HCT116 (cell line): ENCODE measurements around the gene AP1M2. TPM values are rescaled to one million over a fixed set of nuclear protein-coding genes. Genes with fewer than 3 reads are reported as not detected.

Experiments used
- ATAC-seq: fragments of 200-7000 bp; cut with Tn5 transposase; 2 replicates; pipeline ENCODE4 v1.9.1; 2020; ENCODE audit warnings: mild to moderate bottlenecking, moderate library complexity
- BruUV-seq: library from RNA; stranded (reverse); fragments of 400-500 nt; replicated peaks from 2 replicates; lab custom pipeline; 2021; lab: Mats Ljungman, UMichigan
- CTCF ChIA-PET: fragments of 300-600 bp; sonication (Branson Sonifier 250); formaldehyde crosslinking; loops from one replicate; lab custom pipeline; 2021; ENCODE audit warnings: antibody characterized with exemption; lab: Charles Lee
- POLR2A ChIA-PET: fragments of 300-600, 350-600 bp; sonication (Branson Sonifier 250); formaldehyde crosslinking; loops from one replicate; lab custom pipeline; 2021; ENCODE audit warnings: antibody characterized with exemption; lab: Charles Lee
- RAD21 ChIA-PET, 2 experiments: fragments of 300-600 bp; sonication (Branson Sonifier 250); formaldehyde crosslinking; loops; one replicate each; lab custom pipeline; 2023; ENCODE audit warnings: low total read pairs in 2 of 2; ENCODE audit not compliant: uncharacterized antibody in 2 of 2, unreplicated experiment in 2 of 2, low non-redundant PET in 1 of 2; lab: Charles Lee
- DNase-seq: peaks from one replicate; pipeline ENCODE4 v3.0.0-alpha.2; 2010; ENCODE audit warnings: low read depth, low spot score
- H2AFZ ChIP-seq: fragments of 200-600 bp; shearing (Covaris generic), sonication (generic); 2 replicates; pipeline ENCODE4 v1.6.1; 2017; ENCODE audit warnings: low read depth, mixed run types, mixed read lengths, antibody characterized with exemption, low read length; ENCODE audit not compliant: poor library complexity, severe bottlenecking
- H3K27ac ChIP-seq: 2 replicates; pipeline ENCODE4 v1.5.1; 2012; ENCODE audit warnings: low read depth, low read length
- H3K27me3 ChIP-seq: fragments of 200-600 bp; sonication (generic); 2 replicates; pipeline ENCODE4 v1.6.1; 2016; ENCODE audit warnings: mixed run types, low read length, mixed read lengths; ENCODE audit not compliant: insufficient read depth
- H3K36me3 ChIP-seq, 2 experiments: fragments of 200-500 bp in 1 of 2; fragments of 200-600 bp in 1 of 2; sonication (Bioruptor generic) in 1 of 2; sonication (generic) in 1 of 2; 2 replicates each; pipeline versions ENCODE4 v1.5.1 to v1.6.1; 2014 to 2016; ENCODE audit warnings: low read length in 2 of 2, inconsistent platforms in 1 of 2, mixed read lengths in 1 of 2, mixed run types in 1 of 2; ENCODE audit not compliant: insufficient read depth in 2 of 2, control insufficient read depth in 1 of 2
- H3K4me1 ChIP-seq, 2 experiments: fragments of 200-600 bp in 1 of 2; sonication (generic) in 1 of 2; 2 replicates each; pipeline versions ENCODE4 v1.5.1 to v1.6.1; 2012 to 2017; ENCODE audit warnings: low read length in 2 of 2, inconsistent platforms in 1 of 2, mild to moderate bottlenecking in 1 of 2, mixed read lengths in 1 of 2, mixed run types in 1 of 2, moderate library complexity in 1 of 2; ENCODE audit not compliant: insufficient read depth in 2 of 2, control insufficient read depth in 1 of 2
- H3K4me2 ChIP-seq: fragments of 200-600 bp; sonication (generic); 2 replicates; pipeline ENCODE4 v1.6.1; 2017; ENCODE audit warnings: mixed run types, low read length, mixed read lengths
- H3K4me3 ChIP-seq, 2 experiments: fragments of 200-600 bp in 1 of 2; sonication (generic) in 1 of 2; replicated peaks in 1 of 2; 2 replicates each; pipeline ENCODE4 v1.5.1; 2011 to 2016; ENCODE audit warnings: low read length in 2 of 2, control low read depth in 1 of 2, low read depth in 1 of 2, mild to moderate bottlenecking in 1 of 2, mixed read lengths in 1 of 2, mixed run types in 1 of 2
- H3K79me2 ChIP-seq: fragments of 200-600 bp; sonication (generic); 2 replicates; pipeline ENCODE4 v1.6.1; 2017; ENCODE audit warnings: mild to moderate bottlenecking, mixed run types, low read length, moderate library complexity, mixed read lengths; ENCODE audit not compliant: insufficient read depth
- H3K9ac ChIP-seq: fragments of 200-600 bp; sonication (generic); 2 replicates; pipeline ENCODE4 v1.6.1; 2016; ENCODE audit warnings: low read length, mixed read lengths
- H3K9me2 ChIP-seq: fragments of 200-600 bp; sonication (generic), shearing (Covaris generic); 2 replicates; pipeline ENCODE4 v1.6.1; 2017; ENCODE audit warnings: mixed run types, mild to moderate bottlenecking, moderate library complexity; ENCODE audit not compliant: insufficient read depth
- H3K9me3 ChIP-seq, 2 experiments: fragments of 200-500 bp in 1 of 2; fragments of 200-600 bp in 1 of 2; sonication (Bioruptor generic) in 1 of 2; sonication (generic) in 1 of 2; 2 replicates each; pipeline ENCODE4 v1.6.1; 2014 to 2017; ENCODE audit warnings: low read length in 2 of 2, mixed read lengths in 2 of 2, inconsistent platforms in 1 of 2, low read depth in 1 of 2, mild to moderate bottlenecking in 1 of 2, mixed run types in 1 of 2, moderate library complexity in 1 of 2; ENCODE audit not compliant: control insufficient read depth in 1 of 2, insufficient read depth in 1 of 2
- H4K20me1 ChIP-seq: fragments of 200-600 bp; sonication (generic), shearing (Covaris generic); 2 replicates; pipeline ENCODE4 v1.6.1; 2017; ENCODE audit warnings: mixed run types, mild to moderate bottlenecking, moderate library complexity; ENCODE audit not compliant: insufficient read depth
- CEBPB ChIP-seq: IDR thresholded peaks from 2 replicates; pipeline ENCODE4 v1.6.1; 2012; ENCODE audit warnings: low read depth
- ELF1 ChIP-seq: IDR thresholded peaks from 2 replicates; pipeline ENCODE4 v1.6.1; 2012; ENCODE audit warnings: low read depth, borderline replicate concordance
- EZH2 ChIP-seq: fragments of 200-600 bp; sonication (generic); IDR thresholded peaks from 2 replicates; pipeline ENCODE4 v1.6.1; 2017; ENCODE audit warnings: antibody characterized with exemption, mixed run types
- EZH2phosphoT487 ChIP-seq: fragments of 200-600 bp; IDR thresholded peaks from 2 replicates; pipeline ENCODE4 v1.6.1; 2018; ENCODE audit warnings: antibody characterized with exemption, borderline replicate concordance
- FOSL1 ChIP-seq: IDR thresholded peaks from 2 replicates; pipeline ENCODE4 v1.6.1; 2012; ENCODE audit warnings: low read depth
- JUND ChIP-seq: IDR thresholded peaks from 2 replicates; pipeline ENCODE4 v1.6.1; 2012
- POLR2A ChIP-seq: IDR thresholded peaks from 2 replicates; pipeline ENCODE4 v1.7.0; 2011; ENCODE audit warnings: borderline replicate concordance; ENCODE audit not compliant: insufficient read depth, insufficient read length; ENCODE audit errors: extremely low read depth
- POLR2AphosphoS5 ChIP-seq: IDR thresholded peaks from 2 replicates; pipeline ENCODE4 v1.6.1; 2011; ENCODE audit warnings: mild to moderate bottlenecking, low read depth, low read length, moderate library complexity
- RAD21 ChIP-seq: IDR thresholded peaks from 2 replicates; pipeline ENCODE4 v1.6.1; 2012; ENCODE audit warnings: low read depth, mild to moderate bottlenecking
- TCF7L2 ChIP-seq: IDR thresholded peaks from 2 replicates; pipeline ENCODE4 v1.7.0; 2011; ENCODE audit warnings: borderline replicate concordance, inconsistent platforms; ENCODE audit not compliant: insufficient read depth, insufficient read length; ENCODE audit errors: extremely low read depth
- YY1 ChIP-seq: IDR thresholded peaks from 2 replicates; pipeline ENCODE4 v1.6.1; 2011; ENCODE audit warnings: low read length, low read depth, moderate library complexity, mild to moderate bottlenecking; ENCODE audit not compliant: insufficient replicate concordance; ENCODE audit errors: extremely low read depth
- ZFX ChIP-seq: fragments of 450-650 bp; IDR thresholded peaks from 2 replicates; pipeline ENCODE4 v1.6.1; 2017
- ZNF274 ChIP-seq: fragments of 200-500 bp; sonication (Bioruptor generic); IDR thresholded peaks from 2 replicates; pipeline ENCODE4 v1.6.1; 2014; ENCODE audit warnings: mild to moderate bottlenecking, low read depth, low read length, inconsistent platforms
- intact Hi-C: fragments of 100-400 bp; cut with micrococcal nuclease; formaldehyde crosslinking; loops from 2 replicates; pipeline ENCODE4 v1.10.0; 2022
- total RNA-seq: library from RNA; stranded (reverse); gene quantifications from one replicate; pipeline ENCODE4 v1.2.1, GENCODE V29; 2021; ENCODE audit not compliant: unreplicated experiment
- TF ChIP-seq, protein P1 (sequence below): IDR thresholded peaks from 2 replicates; pipeline ENCODE4 v1.6.1; 2012
- TF ChIP-seq, protein P2 (sequence below): IDR thresholded peaks from 2 replicates; pipeline ENCODE4 v1.6.1; 2011; ENCODE audit warnings: mild to moderate bottlenecking, low read length, moderate library complexity; ENCODE audit not compliant: insufficient replicate concordance; ENCODE audit errors: extremely low read depth
- TF ChIP-seq, protein P3 (sequence below): IDR thresholded peaks from 2 replicates; pipeline ENCODE4 v1.6.1; 2012
- TF ChIP-seq, protein P4 (sequence below), 3 experiments: fragments of 200-600 bp in 1 of 3; sonication (generic) in 1 of 3; IDR thresholded peaks in 2 of 3; conservative IDR thresholded peaks in 1 of 3; 2 replicates each; pipeline ENCODE4 v1.5.1; 2012 to 2017; ENCODE audit warnings: low read depth in 2 of 3, low read length in 2 of 3, antibody characterized with exemption in 1 of 3, borderline replicate concordance in 1 of 3, control low read depth in 1 of 3, mild to moderate bottlenecking in 1 of 3, mixed read lengths in 1 of 3, mixed run types in 1 of 3, moderate library complexity in 1 of 3; ENCODE audit not compliant: insufficient read depth in 1 of 3

AP1M2 gene
- total RNA-seq, 1 experiment from 2014 or later = 111 TPM

DNA sequence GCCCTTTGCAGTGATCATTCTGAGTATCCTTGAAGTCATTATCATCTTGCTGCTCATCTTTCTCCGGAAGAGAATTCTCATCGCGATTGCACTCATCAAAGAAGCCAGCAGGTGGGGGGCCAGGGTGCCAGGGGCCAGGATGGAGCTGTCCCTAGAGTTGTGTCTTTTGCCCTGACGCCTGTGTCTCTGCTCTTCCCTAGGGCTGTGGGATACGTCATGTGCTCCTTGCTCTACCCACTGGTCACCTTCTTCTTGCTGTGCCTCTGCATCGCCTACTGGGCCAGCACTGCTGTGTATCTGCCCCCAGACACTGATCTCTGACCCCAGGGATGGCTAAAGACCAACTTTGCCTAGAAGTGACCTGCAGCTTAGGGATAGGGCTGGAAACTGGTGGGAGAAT, 47.9 kb upstream of the AP1M2 start (continued):
- TF ChIP-seq ZFX (no peak), RAD21 (no peak), POLR2AphosphoS5 (no peak), EZH2 (no peak)
- TF ChIP-seq, protein P1, sequence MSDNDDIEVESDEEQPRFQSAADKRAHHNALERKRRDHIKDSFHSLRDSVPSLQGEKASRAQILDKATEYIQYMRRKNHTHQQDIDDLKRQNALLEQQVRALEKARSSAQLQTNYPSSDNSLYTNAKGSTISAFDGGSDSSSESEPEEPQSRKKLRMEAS = no peak
- TF ChIP-seq, protein P2, sequence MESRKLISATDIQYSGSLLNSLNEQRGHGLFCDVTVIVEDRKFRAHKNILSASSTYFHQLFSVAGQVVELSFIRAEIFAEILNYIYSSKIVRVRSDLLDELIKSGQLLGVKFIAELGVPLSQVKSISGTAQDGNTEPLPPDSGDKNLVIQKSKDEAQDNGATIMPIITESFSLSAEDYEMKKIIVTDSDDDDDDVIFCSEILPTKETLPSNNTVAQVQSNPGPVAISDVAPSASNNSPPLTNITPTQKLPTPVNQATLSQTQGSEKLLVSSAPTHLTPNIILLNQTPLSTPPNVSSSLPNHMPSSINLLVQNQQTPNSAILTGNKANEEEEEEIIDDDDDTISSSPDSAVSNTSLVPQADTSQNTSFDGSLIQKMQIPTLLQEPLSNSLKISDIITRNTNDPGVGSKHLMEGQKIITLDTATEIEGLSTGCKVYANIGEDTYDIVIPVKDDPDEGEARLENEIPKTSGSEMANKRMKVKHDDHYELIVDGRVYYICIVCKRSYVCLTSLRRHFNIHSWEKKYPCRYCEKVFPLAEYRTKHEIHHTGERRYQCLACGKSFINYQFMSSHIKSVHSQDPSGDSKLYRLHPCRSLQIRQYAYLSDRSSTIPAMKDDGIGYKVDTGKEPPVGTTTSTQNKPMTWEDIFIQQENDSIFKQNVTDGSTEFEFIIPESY = no peak

DNA sequence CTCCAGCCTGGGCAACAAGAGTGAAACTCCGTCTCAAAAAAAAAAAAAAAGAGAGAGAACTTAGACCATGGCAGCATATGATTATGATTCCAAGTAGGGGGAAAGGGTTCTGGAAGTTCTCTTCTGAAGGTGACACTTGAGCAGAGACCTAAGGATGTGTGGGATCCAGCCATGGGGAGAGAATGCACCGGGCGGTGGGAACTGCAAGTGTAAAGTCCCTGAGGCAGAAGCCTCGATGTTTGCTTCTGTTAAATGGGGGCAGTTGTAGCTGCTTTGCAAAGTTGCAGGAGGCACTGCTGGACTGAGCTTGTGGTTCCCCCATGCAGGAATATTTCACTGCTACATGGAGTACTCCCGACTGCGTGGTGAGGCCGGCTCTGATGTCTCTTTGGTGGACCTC, 47.3 kb upstream of the AP1M2 start:
- Histone ChIP-seq H3K27ac (no peak overlapping the region), H3K79me2 (no peaks in the 10 kb centered on the region; the same call in 1 of the 2 replicates), H3K4me1 (no peaks in the 10 kb centered on the region), H3K9me3 (no peaks in the 10 kb centered on the region), H3K9ac (no peak overlapping the region), H3K4me3 (no peak overlapping the region), H4K20me1 (no peaks in the 10 kb centered on the region), H2AFZ (no peak overlapping the region), H3K27me3 (no peaks in the 10 kb centered on the region), H3K9me2 (no peaks in the 10 kb centered on the region), H3K4me2 (no peak overlapping the region), H3K36me3 (peaks cover 40 to 42% of the 10 kb centered on the region in 2 experiments; a peak in 3 of 4 replicates)
- DNase-seq = no peak
- RAD21 ChIA-PET = no interaction called here
- intact Hi-C loops = no loop called here
- CTCF ChIA-PET = no interaction called here
- no peak for ATAC-seq
- BruUV-seq = no TSS peak
- POLR2A ChIA-PET = no interaction called here
- TF ChIP-seq EZH2phosphoT487 (no peak), EZH2 (no peak), ELF1 (no peak), POLR2A (no peak), JUND (no peak), ZFX (no peak), YY1 (no peak), RAD21 (no peak), CEBPB (no peak), TCF7L2 (no peak), ZNF274 (no peak), FOSL1 (no peak)
- TF ChIP-seq, protein P1 = no peak
- TF ChIP-seq, protein P3, sequence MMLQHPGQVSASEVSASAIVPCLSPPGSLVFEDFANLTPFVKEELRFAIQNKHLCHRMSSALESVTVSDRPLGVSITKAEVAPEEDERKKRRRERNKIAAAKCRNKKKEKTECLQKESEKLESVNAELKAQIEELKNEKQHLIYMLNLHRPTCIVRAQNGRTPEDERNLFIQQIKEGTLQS = no peak
- TF ChIP-seq, protein P2 = no peak
- TF ChIP-seq, protein P4, sequence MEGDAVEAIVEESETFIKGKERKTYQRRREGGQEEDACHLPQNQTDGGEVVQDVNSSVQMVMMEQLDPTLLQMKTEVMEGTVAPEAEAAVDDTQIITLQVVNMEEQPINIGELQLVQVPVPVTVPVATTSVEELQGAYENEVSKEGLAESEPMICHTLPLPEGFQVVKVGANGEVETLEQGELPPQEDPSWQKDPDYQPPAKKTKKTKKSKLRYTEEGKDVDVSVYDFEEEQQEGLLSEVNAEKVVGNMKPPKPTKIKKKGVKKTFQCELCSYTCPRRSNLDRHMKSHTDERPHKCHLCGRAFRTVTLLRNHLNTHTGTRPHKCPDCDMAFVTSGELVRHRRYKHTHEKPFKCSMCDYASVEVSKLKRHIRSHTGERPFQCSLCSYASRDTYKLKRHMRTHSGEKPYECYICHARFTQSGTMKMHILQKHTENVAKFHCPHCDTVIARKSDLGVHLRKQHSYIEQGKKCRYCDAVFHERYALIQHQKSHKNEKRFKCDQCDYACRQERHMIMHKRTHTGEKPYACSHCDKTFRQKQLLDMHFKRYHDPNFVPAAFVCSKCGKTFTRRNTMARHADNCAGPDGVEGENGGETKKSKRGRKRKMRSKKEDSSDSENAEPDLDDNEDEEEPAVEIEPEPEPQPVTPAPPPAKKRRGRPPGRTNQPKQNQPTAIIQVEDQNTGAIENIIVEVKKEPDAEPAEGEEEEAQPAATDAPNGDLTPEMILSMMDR (IDR thresholded peaks at IDR 0.05 in 2 of 3, conservative IDR thresholded peaks at IDR 0.05 in 1 of 3; ENCODE audit: borderline replicate concordance in 1 of 3, insufficient read depth in 1 of 3, low read depth in 2 of 3, low read length in 2 of 3) = no peak
